Measurements from ENCODE around the gene CELF2.

- TF ChIP-seq CTCF (IDR thresholded peaks at IDR 0.05), result no peak
- TF ChIP-seq EP300 (IDR thresholded peaks at IDR 0.05), result no peak
Measured at GRCh38 chr10:11256896-11257295, 239.2 kb downstream of the CELF2 start.
